HL-60/S4 treated with retinoic acid at 250 ng/mL for 4 days and 3 days (cell line): Measurements from ENCODE around the gene PRKACG.

Source experiments
- in situ Hi-C: fragments of 300-500 bp; cut with MboI; formaldehyde crosslinking; loops from 2 replicates; pipeline ENCODE4 v1.7.0; 2022; ENCODE audit warnings: low sequenced_read_pairs

The PRKACG gene

DNA sequence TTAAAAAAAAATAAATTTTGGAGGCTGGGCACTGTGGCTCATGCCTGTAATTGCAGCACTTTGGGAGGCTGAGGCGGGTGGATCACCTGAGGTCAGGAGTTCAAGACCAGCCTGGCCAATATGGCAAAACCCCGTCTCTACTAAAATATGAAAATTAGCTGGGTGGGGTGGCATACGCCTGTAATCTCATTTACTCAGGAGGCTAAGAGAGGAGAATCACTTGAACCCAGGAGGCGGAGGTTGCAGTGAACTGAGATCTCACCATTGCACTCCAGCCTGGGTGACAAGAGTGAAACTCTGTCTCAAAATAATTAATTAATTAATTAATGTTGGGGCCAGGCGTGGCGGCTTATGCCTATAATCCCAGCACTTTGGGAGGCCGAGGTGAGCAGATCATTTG, 27.0 kb downstream of the PRKACG start:
- in situ Hi-C loops: loop anchor here (25.0 kb wide), 1 partner anchor 100 kb away; no protein-coding TSS in a partner anchor

DNA sequence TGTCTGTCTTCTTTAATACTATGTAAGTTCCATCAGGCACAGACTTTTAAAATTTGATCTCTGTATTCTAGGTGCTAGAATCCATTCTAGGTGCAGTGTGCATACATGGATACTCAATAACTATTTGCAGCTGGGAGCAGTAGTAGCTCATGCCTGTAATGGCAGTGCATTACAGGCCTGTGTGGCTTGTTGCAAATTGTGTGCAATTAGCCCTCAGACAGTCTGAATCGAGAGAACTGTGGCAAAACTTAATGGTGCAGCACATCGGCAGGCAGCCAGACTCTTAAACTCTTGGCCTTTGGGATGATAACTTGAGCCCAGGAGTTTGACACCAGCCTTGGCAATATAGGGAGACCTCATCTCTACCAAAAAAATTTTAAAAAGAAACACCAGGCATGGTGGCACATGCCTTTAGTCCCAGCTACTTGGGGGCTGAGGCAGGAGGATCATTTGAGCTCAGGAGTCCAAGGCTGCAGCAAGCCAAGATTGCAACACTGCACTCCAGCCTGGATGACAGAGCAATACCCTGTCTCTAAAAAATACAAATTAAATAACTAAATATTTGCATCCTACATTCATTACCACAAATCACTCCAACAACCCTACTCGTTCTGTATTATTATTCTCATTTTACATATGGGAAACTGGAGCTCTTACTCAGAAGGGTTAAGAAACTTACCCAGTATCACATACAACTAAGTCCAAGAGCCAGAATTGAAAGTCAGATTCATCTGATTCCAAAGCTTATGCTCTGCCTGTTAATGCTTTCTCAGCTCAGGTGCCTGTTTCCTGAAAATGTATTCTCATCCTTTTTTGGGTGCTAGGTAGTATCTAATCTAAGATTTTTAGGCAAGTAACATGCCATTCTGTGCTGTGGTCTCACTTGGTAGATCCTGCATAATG, 30.1 kb downstream of the PRKACG start:
- in situ Hi-C loops: loop anchor here (25.0 kb wide), 1 partner anchor 96 kb away; no protein-coding TSS in a partner anchor

GRCh38 chr9:68983008-68983411, 30.9 kb downstream of the PRKACG start:
- in situ Hi-C loops: loop anchor here (25.0 kb wide), 1 partner anchor 96 kb away; no protein-coding TSS in a partner anchor

DNA sequence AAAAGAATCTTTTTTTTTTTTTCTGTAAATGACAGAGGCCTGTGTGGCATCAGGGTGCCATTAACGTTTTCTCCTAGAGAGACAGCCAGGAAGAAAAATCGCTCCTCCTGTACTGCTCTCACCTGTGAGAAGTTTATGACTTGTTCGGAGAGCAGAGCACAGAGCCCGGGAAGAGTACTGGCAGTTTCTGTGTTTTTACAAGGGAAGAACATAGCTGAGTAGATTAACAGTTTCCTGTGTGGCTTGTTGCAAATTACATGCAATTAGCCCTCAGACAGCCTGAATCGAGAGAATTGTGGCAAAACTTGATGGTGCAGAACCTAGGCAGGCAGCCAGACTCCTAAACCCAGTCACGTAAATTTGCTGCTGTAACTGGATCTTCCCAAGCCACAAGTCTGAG, 32.1 kb downstream of the PRKACG start:
- in situ Hi-C loops: loop anchor here (25.0 kb wide), 1 partner anchor 94 kb away; no protein-coding TSS in a partner anchor

DNA sequence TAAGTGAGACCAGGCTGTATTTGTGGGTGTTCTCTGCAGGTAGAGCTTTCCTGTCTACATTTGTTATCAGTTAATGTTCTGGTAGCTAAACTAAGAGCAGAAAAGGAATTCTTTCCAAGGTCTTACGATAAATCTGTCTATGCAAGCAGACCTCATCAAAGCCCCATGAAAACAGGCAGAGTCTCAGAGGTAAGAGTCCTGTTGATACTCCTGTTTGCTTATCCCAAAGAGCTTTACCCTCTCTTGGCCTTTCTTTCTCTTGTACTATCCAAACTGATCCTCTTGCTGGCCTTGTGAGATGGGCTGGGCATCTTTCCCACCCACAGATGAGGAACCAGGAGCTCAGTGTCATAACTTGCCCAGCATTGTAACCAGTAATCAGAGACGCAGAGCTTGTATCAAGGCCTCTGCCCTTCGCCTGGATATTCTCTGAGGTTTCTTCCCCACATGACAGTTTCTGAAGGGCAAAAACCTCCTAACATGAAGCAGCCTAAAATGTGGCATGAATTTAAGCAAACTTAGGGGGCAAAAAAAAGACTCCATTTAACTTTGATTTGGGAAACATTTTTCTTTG, 33.5 kb downstream of the PRKACG start:
- in situ Hi-C loops: loop anchor here (25.0 kb wide), 1 partner anchor 93 kb away; no protein-coding TSS in a partner anchor

DNA sequence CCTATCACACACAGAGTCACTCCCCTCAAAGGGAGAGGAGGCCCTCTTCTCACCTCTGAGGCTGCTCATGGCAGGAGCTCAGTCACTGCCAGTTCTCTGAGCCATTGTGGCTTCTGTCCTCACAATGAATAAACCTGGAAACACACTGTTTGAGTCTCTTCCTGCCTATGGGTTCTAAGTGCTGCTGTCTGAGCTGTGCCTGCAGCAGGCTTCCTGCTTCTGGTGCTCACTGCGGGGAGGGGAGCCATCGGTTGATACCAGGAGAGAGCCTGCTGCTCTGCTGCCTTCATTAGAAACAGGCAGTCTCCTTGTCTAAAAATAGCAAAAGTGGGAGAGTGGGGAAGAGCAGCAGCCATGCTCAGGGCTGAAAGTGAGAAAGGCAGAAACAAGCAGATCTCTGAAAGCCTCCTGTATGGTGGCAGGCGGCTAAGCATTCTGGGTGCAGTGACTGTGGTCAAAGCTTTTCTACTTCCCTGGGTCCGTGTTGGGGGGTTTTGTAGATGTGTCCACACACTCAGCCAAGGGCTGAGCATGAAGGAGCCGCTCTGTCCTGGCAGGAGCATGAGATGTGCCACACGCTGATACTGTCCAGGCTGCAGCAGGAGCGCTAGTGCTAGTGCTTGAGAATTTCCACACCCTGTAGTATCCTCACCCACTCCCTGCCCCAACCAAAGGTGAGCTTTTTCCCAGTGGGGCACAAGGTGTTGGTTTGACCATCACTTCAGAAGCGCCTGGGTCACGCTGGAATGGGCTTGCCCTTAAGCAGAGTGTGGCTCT, 34.2 kb downstream of the PRKACG start:
- in situ Hi-C loops: loop anchor here (25.0 kb wide), 1 partner anchor 92 kb away; no protein-coding TSS in a partner anchor

GRCh38 chr9:68978501-68978900, 35.4 kb downstream of the PRKACG start:
- in situ Hi-C loops: loop anchor here (25.0 kb wide), 1 partner anchor 91 kb away; no protein-coding TSS in a partner anchor

- in situ Hi-C loops: loop anchor here (25.0 kb wide), 1 partner anchor 91 kb away; no protein-coding TSS in a partner anchor
Measured at GRCh38 chr9:68978066-68978465, 35.8 kb downstream of the PRKACG start.

DNA sequence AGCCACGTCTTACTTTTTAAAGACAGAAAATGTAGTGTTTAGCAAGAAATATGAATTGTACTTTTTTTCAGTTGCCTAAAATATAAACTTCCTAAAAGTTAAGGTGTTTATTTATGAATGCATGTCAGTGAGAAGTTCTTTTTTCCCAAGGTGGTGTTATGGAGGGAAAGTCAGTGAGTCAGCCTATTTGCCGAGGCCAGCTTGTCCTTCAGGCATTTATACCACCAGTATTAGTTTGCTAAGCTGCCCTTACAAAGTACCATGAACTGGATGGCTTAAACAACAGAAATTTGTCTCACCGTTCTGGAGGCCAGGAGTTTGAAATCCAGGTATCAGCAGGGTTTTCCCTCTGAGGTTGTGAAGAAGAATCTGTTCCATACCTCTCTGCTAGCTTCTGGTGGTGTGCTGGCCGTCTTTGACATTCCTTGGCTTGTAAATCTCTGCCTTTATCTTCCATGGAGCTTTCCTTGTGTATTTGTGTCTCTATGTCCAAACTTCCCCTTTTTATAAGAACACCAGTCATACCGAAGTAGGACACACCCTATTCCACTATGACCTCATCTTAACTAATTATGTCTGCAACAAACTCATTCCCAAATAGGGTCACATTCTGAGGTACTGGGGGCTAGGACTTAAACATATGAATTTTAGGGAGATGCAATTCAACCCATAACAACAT, 38.4 kb downstream of the PRKACG start:
- in situ Hi-C loops: loop anchor here (25.0 kb wide), 1 partner anchor 88 kb away; no protein-coding TSS in a partner anchor

- in situ Hi-C loops: loop anchor here (25.0 kb wide), 1 partner anchor 88 kb away; no protein-coding TSS in a partner anchor
Measured at GRCh38 chr9:68974901-68975300, 39.0 kb downstream of the PRKACG start.

DNA sequence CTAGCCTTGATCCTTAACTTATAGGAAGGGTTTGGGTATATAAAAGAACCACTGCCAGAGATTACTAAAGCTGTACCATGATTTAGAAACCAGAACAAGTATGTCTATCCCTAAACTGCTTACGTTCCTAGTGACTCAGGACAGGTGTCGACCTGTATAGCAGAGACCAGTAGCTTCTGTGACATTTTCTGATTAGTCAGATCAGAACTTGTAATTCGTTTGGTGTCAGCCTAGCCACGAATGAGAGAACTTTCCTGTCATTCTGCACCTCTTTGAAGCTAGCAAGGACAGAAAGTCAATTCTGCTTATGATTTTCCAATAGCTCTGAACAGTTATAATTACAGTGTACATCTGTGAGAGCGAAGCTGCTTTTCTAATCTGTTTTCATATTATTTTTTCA, 39.5 kb downstream of the PRKACG start:
- in situ Hi-C loops: no loop called here

DNA sequence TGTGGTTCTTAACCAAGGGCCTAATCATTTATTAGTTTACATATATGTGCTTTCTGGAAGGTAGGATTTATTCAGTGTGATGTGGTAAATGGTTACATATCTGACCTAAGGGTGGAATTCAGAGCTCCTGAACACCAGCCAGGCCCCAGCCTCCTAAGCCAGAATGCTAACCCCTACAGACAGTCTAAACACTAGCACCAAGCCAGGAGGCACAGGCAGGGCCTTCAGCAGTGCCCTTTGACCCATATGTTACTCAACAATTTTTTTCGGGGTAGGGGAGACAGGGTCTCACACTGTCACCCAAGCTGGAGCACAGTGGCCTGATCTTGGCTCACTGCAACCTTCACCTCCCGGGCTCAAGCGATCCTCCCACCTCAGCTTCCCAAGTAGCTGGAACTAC, 40.3 kb downstream of the PRKACG start:
- in situ Hi-C loops: no loop called here

- in situ Hi-C loops: no loop called here
Measured at GRCh38 chr9:68970151-68970550, 43.8 kb downstream of the PRKACG start.

DNA sequence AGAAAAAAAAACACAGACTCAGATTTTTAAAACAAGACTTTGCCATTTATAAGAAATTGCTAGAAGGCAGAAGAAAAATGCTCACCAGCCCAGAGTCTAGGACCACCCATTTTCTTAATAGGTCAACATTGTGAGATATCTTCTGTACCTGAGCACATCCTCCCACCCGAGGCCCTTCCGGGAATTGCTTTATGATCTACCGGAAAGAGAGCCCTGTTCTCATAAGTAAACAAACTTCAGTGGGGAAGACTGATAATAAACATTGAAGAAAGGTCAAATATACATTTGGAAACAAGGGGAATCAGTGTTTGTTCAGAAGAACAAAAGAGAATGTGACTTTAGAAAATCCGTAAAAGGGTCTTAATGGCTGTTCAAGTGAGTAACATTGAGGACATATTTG, 44.4 kb downstream of the PRKACG start:
- in situ Hi-C loops: no loop called here

DNA sequence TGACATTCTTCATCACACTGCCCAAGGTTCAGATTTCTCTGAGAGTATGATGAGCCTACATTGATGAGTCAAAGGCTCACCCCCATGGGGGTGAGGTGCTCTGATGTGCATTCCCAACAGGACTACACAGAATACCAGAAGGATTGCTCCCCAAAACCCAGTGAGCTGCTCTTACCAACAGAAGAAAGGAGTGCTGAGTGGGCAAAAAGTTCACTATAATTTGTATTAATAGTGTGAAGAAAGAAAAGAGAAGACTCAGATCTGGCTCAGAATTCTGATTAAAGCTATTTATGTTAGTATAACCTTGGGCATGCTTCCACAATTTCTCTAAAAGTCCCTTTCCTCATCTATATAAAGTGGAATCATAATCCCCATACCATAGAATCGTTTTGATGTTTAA, 46.1 kb downstream of the PRKACG start:
- in situ Hi-C loops: no loop called here

GRCh38 chr9:68966496-68966944, 47.4 kb downstream of the PRKACG start:
- in situ Hi-C loops: no loop called here

DNA sequence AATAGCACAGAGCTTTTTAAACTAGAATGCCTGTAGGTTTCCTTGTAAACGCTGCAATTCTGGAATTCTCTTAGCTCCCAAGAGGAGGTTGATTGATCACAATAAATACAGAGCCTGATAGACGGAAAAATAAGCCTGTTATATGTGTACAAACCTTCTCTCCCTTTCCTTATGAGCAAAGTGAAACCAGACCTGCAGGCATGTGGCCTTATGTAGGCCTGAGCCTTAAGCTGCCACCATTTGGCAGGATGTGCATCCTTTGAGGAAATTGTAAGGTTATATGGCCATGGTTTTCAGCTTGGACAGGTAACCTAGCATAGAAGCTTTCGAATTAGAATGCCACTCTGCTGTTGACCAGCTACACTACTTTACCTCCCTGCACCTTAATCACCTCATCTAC, 49.1 kb downstream of the PRKACG start:
- in situ Hi-C loops: no loop called here

- in situ Hi-C loops: no loop called here
Measured at GRCh38 chr9:68964102-68964541, 49.8 kb downstream of the PRKACG start.

DNA sequence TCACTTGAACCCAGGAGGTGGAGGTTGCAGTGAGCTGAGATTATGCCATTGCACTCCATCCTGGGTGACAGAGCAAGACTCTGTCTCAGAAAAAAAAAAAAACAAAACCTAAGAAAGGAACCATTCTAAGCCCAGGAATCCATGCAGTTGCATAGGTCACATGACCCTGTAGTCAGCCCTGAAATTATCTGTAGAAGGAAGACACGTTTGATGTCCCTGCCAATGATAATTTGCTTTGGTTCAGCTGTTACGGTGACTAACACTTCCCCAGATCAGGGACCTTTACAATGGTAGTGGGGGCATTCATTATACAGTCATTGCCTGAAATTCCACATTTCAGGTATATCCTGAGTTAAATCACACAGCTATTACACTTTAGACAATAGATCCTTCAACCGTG, 50.5 kb downstream of the PRKACG start:
- in situ Hi-C loops: no loop called here
